Umbilical cord (tissue), 2 donors: Measurements from ENCODE around the gene TNFRSF14. TPM values are rescaled to one million over a fixed set of nuclear protein-coding genes. Genes with fewer than 3 reads are reported as not detected.

ENCODE experiments used
- DNase-seq: peaks from one replicate; pipeline ENCODE4 v3.0.0-alpha.2; 2015; ENCODE audit warnings: low spot score
- total RNA-seq: library from RNA; depleted of rRNA; stranded (reverse); fragments of >200 nt; gene quantifications from one replicate; pipeline ENCODE4 v1.2.3, GENCODE V29; 2014; ENCODE audit warnings: low replicate concordance; ENCODE audit not compliant: insufficient read depth

The TNFRSF14 gene
- total RNA-seq, result 20.2 TPM

DNA sequence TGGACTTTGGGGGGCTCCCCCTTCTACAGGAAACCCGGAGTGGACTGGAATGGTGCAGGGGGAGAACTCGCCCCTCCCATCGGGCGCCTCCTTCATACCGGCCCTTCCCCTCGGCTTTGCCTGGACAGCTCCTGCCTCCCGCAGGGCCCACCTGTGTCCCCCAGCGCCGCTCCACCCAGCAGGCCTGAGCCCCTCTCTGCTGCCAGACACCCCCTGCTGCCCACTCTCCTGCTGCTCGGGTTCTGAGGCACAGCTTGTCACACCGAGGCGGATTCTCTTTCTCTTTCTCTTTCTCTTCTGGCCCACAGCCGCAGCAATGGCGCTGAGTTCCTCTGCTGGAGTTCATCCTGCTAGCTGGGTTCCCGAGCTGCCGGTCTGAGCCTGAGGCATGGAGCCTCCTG lies at the start of gene TNFRSF14:
Gene TNFRSF14, plus strand, starts transcription at position 95 of the 401 bp plus-strand sequence. Its CDS starts 294 bp downstream, at position 389.
- DNase-seq, result peak; percentile 53

DNA sequence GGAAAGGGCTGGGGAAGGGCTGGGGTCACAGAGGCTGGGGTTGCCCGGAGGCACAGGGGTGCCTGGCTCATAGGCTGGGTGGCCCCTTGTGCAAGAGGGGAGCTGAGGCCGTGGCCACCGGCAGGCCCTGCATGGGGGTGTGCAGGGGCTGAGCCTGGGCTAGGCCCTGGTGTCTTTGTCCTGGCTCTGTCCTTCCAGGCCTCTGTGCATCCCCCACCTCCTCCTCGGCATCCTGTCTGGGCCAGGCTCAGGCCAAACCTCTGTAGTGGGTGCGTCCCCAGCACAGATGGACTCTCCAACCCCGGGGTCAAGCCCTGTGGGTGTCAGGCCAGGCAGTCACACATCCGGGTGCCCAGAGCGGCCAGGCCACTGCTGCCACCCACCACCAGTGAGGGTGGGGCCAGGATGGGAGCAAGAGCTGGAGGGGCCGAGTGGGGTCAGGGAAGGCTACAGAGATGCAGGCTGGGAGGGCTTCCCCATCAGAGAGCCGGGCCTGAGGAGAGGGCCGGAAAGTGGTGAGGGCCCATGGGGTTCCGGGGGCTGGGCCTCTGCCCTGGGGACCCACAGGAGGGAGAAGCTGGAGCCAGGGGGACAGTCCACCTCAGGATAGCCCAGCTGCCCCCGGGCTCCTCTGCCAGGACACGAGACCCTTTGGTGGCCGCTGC lies 49.1 kb upstream of the TNFRSF14 start:
- DNase-seq, result no peak

DNA sequence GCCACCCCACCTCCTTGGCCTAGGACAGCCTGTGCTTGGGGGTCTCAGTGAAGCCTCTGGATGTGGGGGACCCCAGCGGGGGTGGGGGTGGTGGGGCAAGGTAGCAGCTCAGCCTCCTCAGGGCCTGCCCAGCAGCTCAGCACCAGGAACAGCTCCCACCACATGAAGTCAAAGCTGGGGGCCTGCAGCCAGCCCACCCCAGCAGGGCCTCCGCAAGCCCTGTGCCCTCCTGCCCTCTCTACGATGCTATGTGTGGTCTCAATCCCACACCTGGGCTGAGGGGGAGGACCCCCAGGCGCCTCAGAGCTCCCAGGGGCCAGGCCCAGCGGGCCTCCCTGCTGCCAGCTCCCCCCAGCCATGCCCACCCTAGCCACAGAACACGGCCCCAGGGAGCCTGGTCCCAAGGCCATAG lies 48.4 kb upstream of the TNFRSF14 start:
- no peak for DNase-seq

DNA sequence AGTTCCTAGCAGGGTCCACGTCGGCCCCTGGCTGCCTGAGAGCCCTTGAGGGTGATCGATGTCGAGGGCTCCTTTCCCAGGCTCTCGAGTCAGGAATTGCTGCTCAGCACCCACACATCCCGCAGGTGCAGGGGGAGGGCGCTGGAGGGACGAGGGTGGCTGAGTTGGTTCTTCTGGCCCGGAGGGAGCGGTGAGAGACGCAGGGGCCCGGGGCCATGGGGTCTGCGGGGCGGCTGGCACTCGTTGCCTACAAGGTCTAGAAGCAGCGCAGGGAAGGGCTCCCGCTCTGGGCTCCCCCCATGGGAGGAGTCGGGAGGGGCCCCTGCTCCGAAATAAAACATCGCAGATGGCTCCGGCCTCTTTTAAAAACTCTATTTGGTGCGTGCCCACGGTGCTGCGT lies 48.0 kb upstream of the TNFRSF14 start:
- DNase-seq, result no peak

DNA sequence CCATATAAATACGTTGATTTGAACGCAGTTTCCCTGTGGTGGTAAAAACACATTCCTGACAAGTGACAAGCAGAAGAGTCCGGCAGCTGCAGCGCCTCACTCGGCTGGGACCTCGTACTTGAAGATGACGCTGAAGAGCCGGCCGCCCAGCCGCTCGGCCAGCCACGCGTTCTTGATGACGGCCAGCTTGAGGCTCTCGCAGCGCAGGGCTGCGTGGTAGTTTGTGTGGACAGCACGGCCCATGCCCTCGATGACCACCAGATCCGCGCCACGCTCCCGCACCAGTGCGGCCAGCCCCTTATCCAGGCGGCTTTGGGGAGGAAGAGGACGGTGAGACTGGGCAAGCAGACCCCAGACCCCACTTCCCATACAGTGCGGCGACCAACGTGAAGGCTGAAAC lies 47.4 kb upstream of the TNFRSF14 start:
- DNase-seq, result no peak

DNA sequence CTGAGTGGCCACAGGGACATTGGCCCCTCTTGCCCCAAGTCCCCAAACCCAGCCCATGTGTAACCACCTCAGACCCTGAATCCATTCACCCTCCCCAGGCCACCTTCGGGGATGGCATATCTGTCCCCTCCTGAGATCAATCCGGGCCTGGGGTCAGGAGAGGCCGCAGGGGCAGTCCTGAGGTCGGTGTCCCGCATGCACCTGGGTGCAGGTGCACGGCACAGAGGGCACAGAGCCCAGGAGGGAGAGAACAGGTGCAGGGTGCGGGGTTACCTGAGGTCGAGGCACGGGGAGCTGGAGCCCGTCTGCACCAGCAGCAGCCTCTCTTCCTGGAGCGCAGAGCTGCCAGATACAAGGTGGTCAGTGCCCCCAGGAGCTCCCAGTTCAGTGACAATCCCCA lies 46.6 kb upstream of the TNFRSF14 start:
- DNase-seq, result no peak

DNA sequence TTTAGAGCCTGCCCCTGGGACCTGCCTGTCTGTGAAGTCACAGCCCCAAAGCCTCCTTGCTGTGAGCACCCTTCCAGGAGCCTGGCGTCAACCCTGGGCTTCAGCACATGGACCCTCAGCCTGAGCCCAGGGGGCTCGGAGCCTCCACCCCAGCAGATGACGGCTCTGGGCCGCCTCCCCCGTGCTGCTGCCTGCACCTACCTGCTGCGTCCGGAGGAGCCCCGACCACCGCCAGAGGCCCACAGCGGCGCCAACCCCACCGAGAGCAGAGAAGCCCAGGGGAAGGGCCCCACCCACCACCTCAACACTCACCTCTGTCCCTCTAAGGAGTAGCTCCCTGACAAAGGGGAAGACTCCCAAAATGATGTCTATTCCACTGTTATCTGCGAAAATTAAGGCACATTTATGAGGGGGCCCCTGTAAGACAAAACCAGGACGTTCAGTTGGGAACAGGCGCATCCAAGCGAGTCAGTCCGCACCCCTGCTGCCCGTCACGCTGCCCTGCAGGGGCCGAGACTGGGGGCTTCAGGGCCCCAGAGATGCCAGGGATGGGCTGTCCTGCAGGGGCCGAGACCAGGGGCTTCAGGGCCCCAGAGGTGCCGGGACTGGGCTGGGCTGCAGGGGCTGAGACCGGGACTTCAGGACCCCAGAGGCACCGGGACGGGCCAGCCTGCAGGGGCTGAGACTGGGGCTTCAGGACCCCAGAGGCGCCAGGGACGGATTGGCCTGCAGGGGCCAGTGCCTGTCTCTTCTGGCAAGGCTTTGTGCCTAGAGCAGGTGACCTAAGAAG lies 45.6 kb upstream of the TNFRSF14 start:
- DNase-seq, result no peak

DNA sequence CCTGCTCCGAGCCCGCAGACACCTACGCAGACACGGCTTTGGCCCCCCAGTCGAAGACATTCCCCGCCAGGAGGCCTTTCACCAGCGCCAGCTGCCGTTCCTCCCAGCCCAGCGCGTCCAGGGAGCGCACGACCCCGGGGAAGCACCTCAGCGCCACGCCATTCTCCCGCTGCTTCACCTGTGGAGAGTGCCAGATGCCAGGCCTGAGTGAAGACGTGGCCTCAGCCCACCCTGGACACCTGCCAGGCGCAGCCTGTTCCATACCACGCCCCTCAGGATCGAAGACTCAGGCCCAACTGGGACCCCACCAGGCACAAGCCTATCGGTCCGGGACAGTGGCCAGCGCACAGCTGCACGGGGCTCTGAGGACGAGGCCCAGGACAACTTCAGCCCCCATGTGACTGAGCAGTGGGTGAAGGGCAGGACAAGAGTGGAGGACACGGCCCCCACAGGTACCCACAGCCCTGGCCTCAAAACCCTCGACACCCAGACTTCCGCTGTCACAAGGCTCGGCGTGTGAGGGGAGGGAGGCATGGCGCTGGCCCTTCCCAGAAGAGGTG lies 43.2 kb upstream of the TNFRSF14 start:
- DNase-seq, result no peak

DNA sequence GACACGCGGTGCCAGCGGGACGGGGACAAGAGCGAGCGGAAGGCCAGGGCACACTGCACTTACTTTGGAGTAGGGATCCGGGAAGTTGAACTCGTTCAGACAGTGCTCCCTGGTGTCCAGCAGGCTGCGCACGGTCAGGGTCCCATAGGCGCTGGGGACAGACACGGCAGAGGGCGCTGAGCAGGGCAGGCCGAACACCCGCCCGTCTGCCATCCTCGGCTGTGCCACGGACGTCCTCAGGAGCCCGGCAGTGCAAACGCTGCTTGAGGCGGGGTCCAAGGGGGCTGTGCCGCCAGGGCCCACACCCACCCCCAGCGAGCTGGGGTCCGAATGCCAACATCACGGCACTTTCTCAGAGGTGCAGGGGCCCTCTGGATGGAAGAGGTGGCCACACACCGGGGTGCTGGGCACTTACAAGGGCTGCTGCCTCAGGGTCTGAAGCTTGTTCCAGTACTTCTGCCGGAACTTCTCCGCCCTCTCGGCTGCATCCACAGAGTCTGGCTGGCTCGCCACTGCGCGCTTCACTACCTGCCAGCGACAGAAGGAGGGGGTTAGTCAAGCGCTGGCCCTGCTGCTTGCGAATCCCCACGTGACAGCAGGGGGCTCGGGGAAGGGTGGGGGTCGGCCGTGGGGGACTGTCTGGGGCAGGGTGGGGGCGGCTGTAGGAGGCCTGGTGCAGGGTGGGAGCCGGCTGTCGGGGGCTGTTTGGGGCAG lies 42.1 kb upstream of the TNFRSF14 start:
- DNase-seq, result no peak

DNA sequence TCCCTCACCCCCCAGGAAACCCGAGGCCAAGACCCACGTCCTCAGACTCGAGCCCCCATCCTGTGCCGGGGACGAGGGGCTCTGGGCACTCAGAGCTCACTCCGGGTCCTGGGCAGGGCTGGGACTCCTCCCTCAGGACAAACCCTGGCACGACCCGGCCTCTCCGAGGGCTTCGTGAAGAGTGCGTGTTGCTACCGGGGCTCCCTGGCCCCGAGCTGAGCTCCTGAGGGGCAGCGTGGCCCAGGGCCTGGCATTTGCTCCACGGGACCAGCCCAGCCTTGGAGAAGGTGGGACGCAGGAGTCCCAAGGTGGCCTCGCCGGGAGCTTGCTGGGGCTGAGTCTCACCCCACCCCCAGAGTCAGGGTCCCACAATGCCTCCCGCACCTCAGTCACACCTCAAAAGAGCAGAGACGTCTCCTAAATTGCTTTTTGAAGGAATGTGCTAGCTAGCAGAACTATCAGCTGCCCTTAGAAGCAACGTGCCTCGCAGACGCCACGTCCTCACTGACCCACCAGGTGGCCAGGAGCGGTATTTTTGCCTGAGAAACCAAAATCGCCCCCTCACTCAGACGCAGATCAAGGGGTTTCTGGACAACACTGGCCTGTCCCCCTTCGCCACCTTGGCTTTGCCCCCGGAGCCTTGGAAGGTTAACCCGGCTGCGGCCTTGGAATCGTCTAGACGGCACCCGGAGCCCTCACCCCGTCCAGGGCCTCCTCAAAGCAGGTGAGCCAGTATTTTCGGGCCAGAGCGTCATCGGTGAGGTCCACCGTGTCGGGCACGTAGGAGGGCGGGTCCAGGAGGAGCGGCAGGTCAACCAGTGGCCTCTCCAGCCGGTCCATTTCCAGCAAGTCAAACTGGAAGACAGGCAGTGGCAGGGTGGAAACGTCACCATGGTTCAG lies 41.1 kb upstream of the TNFRSF14 start:
- no peak for DNase-seq

DNA sequence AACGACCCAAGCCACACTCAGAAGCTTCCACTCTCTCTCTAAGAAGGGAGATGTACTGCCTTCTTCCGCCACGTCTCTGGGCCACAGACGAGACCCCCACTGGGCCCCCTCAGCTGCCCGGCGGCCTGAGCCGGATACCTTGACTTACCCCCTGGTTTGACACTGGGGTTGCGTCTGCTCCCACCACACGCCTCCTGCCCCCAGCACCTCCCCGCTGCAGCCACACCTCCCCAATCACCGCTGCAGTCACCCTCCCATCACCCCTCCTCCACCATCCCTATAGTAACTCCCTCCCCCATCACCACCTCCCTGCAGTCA lies 40.4 kb upstream of the TNFRSF14 start:
- no peak for DNase-seq

DNA sequence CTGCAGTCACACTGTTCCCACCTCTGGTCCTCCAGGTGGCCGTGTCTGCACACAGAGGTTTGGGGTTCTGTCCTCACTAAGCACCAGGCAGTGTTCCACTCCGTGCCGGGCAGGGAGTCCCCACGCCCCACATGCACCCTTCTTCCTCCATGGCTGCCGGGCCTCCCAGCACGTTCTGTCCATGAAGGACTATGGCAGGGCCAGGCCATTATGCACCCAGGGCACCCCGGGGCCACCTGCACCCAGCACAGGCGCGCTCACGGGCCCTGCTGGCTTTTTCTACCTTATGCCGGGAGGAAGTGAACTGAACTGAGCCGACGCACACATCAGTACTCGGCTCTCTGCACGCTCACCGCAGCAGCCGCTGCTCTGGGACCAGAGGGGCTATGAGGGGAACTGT lies 40.0 kb upstream of the TNFRSF14 start:
- no peak for DNase-seq

DNA sequence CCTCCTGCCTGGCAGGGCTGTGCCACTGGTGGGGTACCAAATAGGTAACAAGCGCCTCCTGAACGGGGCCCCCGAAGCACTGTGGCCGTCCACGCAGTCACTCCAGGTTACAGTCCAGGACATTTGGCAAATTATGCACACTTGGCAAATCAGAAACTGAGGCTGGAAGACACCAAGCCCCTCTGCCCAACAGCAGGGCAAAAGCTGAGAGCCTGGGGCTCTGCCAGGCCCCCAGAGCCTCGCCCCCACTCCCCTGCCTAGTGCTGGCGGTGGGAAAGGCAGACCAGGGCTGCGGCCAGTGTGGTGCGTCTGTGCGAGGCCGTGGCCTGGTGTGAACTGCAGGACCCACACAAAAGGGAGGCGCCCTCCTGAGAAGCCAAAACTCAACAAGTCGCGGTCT lies 39.2 kb upstream of the TNFRSF14 start:
- DNase-seq, result no peak

DNA sequence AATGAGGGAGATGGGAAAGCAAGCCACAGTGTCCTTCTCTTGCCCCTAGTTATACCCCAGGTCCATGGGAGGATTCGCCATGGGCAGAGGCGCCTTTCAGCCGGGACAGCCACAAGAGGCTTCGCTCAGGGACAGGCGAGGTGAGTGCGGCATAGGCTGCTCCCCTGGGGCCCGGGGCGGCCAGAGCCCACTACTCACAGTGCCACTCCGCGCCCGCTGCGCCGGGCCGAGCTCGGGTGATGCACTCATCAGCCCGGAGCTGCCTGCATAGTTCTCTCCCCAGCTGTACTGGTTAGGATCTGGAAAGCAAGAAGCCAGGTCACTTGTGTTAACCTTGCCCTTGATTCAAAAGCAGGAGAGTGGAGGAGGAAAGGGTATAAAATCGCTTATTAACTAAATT lies 38.2 kb upstream of the TNFRSF14 start:
- no peak for DNase-seq

DNA sequence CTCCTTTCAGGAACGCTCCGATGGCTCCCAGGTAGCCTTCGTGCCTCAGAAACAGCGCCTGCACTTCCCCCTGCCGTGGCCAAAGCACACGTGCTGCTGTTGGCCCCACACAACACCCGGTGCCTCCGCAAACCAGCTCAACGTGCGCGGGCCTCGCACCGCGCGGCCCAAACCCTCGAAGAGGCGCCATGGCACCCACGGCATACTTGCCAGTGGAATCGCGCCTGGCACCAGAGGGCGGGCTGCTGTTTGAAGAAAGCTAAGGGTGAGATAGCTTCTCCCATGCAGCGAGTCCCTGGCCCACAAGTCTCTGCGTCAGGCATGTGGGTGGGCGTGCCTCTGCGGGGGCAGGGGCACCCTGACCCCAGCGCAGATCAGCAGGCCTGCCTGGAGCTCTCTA lies 37.6 kb upstream of the TNFRSF14 start:
- no peak for DNase-seq

DNA sequence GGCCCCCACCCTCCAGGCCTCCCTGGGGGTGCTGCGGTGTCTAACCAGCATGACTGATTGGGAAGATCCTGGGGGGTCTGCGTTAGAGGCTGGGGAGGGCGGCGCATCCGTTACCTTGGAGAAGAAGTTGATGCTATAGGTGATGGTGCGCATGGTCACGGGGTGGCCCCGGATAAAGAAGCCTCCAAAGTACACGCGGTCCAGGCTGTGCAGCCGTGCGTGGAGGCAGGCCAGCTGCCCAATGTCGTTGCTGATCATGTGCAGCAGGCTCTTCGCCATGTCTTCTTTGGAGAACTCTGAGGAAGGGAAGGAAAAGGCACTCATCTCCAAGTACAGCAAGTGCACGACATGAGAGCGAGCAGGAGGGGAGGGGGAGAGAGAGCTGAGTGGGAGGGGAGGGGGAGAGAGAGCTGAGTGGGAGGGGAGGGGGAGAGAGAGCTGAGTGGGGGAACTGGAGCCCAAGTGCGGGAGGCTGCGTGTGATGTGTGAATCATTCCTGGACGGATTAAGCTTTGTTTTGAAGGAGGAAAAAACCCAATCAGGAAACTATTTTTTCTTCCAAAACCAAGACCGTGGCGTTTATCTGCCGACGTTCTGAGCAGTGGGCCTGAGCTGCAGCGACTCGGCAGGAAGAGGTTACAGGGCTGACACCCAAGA lies 37.0 kb upstream of the TNFRSF14 start:
- DNase-seq, result no peak

DNA sequence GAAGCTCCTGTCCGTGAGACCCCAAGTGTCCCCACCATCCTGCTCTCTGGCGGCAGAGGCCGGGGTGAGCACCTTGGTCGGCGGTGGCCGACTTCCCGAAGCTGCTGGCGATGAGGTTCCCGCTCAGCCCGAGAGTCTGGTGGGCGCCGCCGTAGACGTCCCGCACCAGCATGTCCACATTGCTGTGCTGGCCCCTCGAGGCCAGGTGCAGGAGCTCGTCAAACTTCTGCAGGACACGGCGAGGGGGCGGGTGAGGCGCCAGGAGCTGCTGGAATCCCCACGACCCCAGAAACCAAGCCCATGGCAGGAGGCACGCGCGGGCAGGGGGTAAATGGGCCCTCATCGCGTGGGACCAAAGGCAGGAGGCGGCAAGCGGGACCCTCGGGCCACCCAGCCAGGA lies 36.4 kb upstream of the TNFRSF14 start:
- no peak for DNase-seq

DNA sequence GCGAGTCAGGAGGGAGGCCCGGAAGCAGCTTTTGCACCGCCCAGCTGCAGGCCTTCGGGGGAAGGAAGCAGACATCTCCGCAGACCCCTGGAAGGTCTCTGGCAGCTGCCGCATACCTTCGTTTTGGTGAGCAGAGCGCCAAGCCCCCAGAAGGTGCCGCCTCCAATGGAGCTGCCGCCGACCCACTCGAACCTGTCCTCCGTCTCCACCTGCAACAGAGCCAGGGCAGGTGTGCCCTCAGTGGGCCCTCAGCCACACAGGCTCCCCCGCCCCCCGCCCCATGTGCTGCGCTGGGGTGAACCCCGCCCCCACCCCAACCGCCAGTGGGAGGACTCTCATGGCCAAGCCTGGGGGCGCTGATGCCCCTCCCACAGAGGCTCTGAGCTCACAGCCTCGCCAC lies 36.0 kb upstream of the TNFRSF14 start:
- no peak for DNase-seq

DNA sequence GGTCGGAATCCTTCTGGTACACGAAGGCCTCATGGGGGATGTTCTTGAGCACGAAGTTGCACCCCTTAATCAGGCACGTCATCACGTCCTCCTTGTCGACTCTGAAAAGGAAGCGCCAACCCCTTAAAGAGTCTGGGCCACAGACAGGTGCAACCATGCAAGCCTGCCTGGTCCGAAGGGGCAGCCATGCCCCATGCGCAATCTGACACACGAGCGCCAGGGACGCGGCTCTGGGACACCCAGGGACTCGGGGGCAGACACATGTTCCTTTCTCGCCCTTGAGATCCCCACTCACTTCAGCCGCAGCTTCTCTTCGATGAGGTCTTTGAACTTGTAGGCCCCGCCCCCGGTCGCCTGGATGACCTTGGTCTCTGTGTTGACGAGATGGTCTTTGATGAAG lies 35.4 kb upstream of the TNFRSF14 start:
- no peak for DNase-seq

DNA sequence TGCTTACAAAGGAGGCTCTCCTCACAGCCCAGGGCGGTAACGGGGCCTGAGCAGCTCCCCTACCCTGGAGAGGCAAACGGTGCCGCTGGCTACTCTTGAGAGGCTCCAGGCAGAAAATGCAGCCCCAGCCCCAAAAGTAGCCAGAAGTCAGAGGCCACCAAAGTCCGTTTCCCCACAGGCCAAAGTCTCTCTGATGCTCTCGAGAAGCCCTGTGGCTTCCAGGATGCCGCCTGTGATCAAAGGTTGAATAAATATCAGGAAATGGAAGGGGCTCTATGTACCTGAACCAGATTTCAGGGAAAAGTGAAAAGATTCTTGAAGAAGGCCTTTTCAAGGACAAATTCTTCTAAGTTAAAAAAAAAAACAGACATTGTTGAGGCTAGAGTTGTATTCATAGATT lies 33.9 kb upstream of the TNFRSF14 start:
- DNase-seq, result no peak
